Glutamatergic neuron (in vitro differentiated cells): ENCODE data around the gene CDH4. TPM values are rescaled to one million over a fixed set of nuclear protein-coding genes. Genes with fewer than 3 reads are reported as not detected.
A peak's percentile ranks its signal among the peaks of the same experiment; 100 is the strongest.

Experiments
- DNase-seq: peaks from one replicate; pipeline ENCODE4 v3.0.0; 2022
- H3K27ac Mint-ChIP-seq: one replicate; pipeline ENCODE4 v1.8.0; 2020; ENCODE audit warnings: mild to moderate bottlenecking, mixed read lengths, inconsistent platforms; ENCODE audit not compliant: unreplicated experiment
- H3K27me3 Mint-ChIP-seq: one replicate; pipeline ENCODE4 v1.8.0; 2020; ENCODE audit warnings: mild to moderate bottlenecking, moderate library complexity, mixed read lengths, inconsistent platforms; ENCODE audit not compliant: unreplicated experiment
- H3K36me3 Mint-ChIP-seq: one replicate; pipeline ENCODE4 v1.8.0; 2020; ENCODE audit warnings: mild to moderate bottlenecking, mixed read lengths, inconsistent platforms; ENCODE audit not compliant: unreplicated experiment
- H3K4me1 Mint-ChIP-seq: one replicate; pipeline ENCODE4 v1.8.0; 2020; ENCODE audit warnings: mild to moderate bottlenecking, low read depth, mixed read lengths, inconsistent platforms; ENCODE audit not compliant: unreplicated experiment
- H3K4me3 Mint-ChIP-seq: one replicate; pipeline ENCODE4 v1.8.0; 2020; ENCODE audit warnings: mild to moderate bottlenecking, mixed read lengths, inconsistent platforms; ENCODE audit not compliant: unreplicated experiment
- H3K9me3 Mint-ChIP-seq: one replicate; pipeline ENCODE4 v1.8.0; 2020; ENCODE audit warnings: mild to moderate bottlenecking, moderate library complexity, mixed read lengths, inconsistent platforms; ENCODE audit not compliant: unreplicated experiment
- total RNA-seq: library from RNA; stranded (reverse); fragmentation: NEBNext Ultra II Directional; extraction: Animal tissue kit (Norgen Biotek cat#: 25700); gene quantifications from one replicate; pipeline ENCODE4 v1.2.1, GENCODE V29; 2021; ENCODE audit not compliant: unreplicated experiment
- TF ChIP-seq, protein P1 (sequence below): fragments of 200-600 bp; sonication (generic); IDR thresholded peaks from one replicate; pipeline ENCODE4 v1.5.0; 2021; ENCODE audit not compliant: partially characterized antibody, unreplicated experiment

Gene CDH4
- total RNA-seq, 1 donor from 2014 or later = 1.2 TPM

DNA sequence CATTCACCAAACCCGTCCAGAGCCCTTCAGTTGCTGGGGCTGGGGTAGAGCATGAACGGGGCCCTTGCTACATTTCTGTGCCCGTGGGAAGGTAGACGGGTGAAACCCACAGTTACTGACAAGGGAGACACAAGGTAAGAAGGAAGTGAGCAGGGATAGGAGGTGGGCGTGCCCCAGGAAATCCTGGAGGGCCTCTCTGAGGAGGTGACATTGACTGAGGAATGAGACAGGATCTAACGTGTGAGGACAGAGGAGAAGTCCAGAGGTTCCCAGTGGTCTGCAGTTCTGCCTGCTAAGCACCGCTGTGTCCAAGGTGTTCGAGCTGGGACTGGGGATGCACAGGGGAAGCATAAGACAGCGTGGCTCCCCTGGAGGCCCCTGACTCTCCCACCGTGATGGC lies 378.8 kb downstream of the CDH4 start:
- no peaks in the 10 kb centered on the region for H3K36me3 Mint-ChIP-seq
- no peaks in the 10 kb centered on the region for H3K4me1 Mint-ChIP-seq
- peaks cover 7% of the 10 kb centered on the region for H3K9me3 Mint-ChIP-seq
- DNase-seq = no peak
- H3K27me3 Mint-ChIP-seq = peaks cover 5% of the 10 kb centered on the region
- H3K27ac Mint-ChIP-seq = no peak overlapping the region
- no peak overlapping the region for H3K4me3 Mint-ChIP-seq
- TF ChIP-seq, protein P1, sequence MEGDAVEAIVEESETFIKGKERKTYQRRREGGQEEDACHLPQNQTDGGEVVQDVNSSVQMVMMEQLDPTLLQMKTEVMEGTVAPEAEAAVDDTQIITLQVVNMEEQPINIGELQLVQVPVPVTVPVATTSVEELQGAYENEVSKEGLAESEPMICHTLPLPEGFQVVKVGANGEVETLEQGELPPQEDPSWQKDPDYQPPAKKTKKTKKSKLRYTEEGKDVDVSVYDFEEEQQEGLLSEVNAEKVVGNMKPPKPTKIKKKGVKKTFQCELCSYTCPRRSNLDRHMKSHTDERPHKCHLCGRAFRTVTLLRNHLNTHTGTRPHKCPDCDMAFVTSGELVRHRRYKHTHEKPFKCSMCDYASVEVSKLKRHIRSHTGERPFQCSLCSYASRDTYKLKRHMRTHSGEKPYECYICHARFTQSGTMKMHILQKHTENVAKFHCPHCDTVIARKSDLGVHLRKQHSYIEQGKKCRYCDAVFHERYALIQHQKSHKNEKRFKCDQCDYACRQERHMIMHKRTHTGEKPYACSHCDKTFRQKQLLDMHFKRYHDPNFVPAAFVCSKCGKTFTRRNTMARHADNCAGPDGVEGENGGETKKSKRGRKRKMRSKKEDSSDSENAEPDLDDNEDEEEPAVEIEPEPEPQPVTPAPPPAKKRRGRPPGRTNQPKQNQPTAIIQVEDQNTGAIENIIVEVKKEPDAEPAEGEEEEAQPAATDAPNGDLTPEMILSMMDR = no peak

GRCh38 chr20:61631751-61632150 lies 379.7 kb downstream of the CDH4 start:
- TF ChIP-seq, protein P1 = no peak
- Mint-ChIP-seq H3K36me3 (no peaks in the 10 kb centered on the region), H3K9me3 (peaks cover 7% of the 10 kb centered on the region), H3K27me3 (peaks cover 5% of the 10 kb centered on the region), H3K4me1 (no peaks in the 10 kb centered on the region), H3K27ac (no peak overlapping the region), H3K4me3 (no peak overlapping the region)
- DNase-seq = no peak

GRCh38 chr20:61633004-61633403 lies 380.9 kb downstream of the CDH4 start:
- no peaks in the 10 kb centered on the region for H3K36me3 Mint-ChIP-seq
- peak overlapping the region; percentile 7 for H3K27ac Mint-ChIP-seq
- no peak overlapping the region for H3K4me3 Mint-ChIP-seq
- TF ChIP-seq, protein P1 = no peak
- no peak for DNase-seq
- H3K4me1 Mint-ChIP-seq = no peaks in the 10 kb centered on the region
- H3K27me3 Mint-ChIP-seq = peaks cover 5% of the 10 kb centered on the region
- peaks cover 7% of the 10 kb centered on the region for H3K9me3 Mint-ChIP-seq

GRCh38 chr20:61634376-61635145 lies 382.5 kb downstream of the CDH4 start:
- Mint-ChIP-seq H3K27ac (no peak overlapping the region), H3K4me3 (no peak overlapping the region), H3K9me3 (peaks cover 8% of the 10 kb centered on the region), H3K4me1 (peaks cover 6% of the 10 kb centered on the region), H3K27me3 (peaks cover 5% of the 10 kb centered on the region), H3K36me3 (no peaks in the 10 kb centered on the region)
- TF ChIP-seq, protein P1 = no peak
- no peak for DNase-seq

GRCh38 chr20:61635721-61636455 lies 383.8 kb downstream of the CDH4 start:
- no peak overlapping the region for H3K27ac Mint-ChIP-seq
- H3K4me3 Mint-ChIP-seq = no peak overlapping the region
- H3K9me3 Mint-ChIP-seq = peaks cover 2% of the 10 kb centered on the region
- H3K4me1 Mint-ChIP-seq = peaks cover 6% of the 10 kb centered on the region
- no peak for DNase-seq
- no peaks in the 10 kb centered on the region for H3K36me3 Mint-ChIP-seq
- peaks cover 5% of the 10 kb centered on the region for H3K27me3 Mint-ChIP-seq
- TF ChIP-seq, protein P1 = no peak
